Effector memory CD4-positive, alpha-beta T cell (primary cell): ENCODE measurements around the gene CSK.

Experiments
- DNase-seq, 3 donors: peaks; one replicate each; pipeline ENCODE4 v3.0.0-alpha.2; 2020
- H3K27ac ChIP-seq: 2 replicates; pipeline ENCODE4 v1.7.0; 2013; ENCODE audit warnings: mild to moderate bottlenecking, low read length, moderate library complexity; ENCODE audit not compliant: insufficient read depth, poor library complexity, severe bottlenecking
- H3K27me3 ChIP-seq: replicated peaks from 2 replicates; pipeline ENCODE4 v1.7.0; 2013; ENCODE audit warnings: mild to moderate bottlenecking, low read length; ENCODE audit not compliant: insufficient read depth, control insufficient read depth, poor library complexity, severe bottlenecking
- H3K36me3 ChIP-seq: 2 replicates; pipeline ENCODE4 v1.7.0; 2013; ENCODE audit warnings: mild to moderate bottlenecking, low read length, moderate library complexity; ENCODE audit not compliant: control insufficient read depth, insufficient read depth
- H3K4me1 ChIP-seq: 2 replicates; pipeline ENCODE4 v1.7.0; 2013; ENCODE audit warnings: low read length, mild to moderate bottlenecking; ENCODE audit not compliant: control insufficient read depth, insufficient read depth, poor library complexity, severe bottlenecking
- H3K4me3 ChIP-seq: 2 replicates; pipeline ENCODE4 v1.7.0; 2013; ENCODE audit warnings: low read length, low read depth, mild to moderate bottlenecking; ENCODE audit not compliant: insufficient read depth, poor library complexity, severe bottlenecking
- H3K9me3 ChIP-seq: 2 replicates; pipeline ENCODE4 v1.7.0; 2013; ENCODE audit warnings: mild to moderate bottlenecking, low read length, moderate library complexity; ENCODE audit not compliant: control insufficient read depth

CSK gene

GRCh38 chr15:74850393-74850792 lies 68.5 kb downstream of the CSK start:
- Histone ChIP-seq H3K4me1 (peaks cover 5% of the 10 kb centered on the region), H3K27me3 (no peaks in the 10 kb centered on the region), H3K27ac (no peak overlapping the region), H3K36me3 (peaks cover 68% of the 10 kb centered on the region), H3K9me3 (no peaks in the 10 kb centered on the region), H3K4me3 (no peak overlapping the region)
- DNase-seq, result no peak

- no peaks in the 10 kb centered on the region for H3K27me3 ChIP-seq
- peaks cover 68% of the 10 kb centered on the region for H3K36me3 ChIP-seq
- H3K4me1 ChIP-seq, result no peaks in the 10 kb centered on the region
- H3K9me3 ChIP-seq, result no peaks in the 10 kb centered on the region
- H3K4me3 ChIP-seq, result no peak overlapping the region
- no peak for DNase-seq
- H3K27ac ChIP-seq, result no peak overlapping the region
Observed at GRCh38 chr15:74851960-74852359, 70.1 kb downstream of the CSK start.
